ENCODE measurements around the gene NRAP.
"Not testable (repeated sequence)": the region's sequence is repeated elsewhere in the genome, so short reads cannot be mapped to it uniquely, and the experiment has no call there.

Gene NRAP

GRCh38 chr10:113657544-113657943, 6.3 kb downstream of the NRAP start:
- ChIA-PET POLR2A (no interaction called here), CTCF (interaction anchor here (0.8 to 0.9 kb wide), 2 partner anchors 18 to 22 kb away, joined by 3 to 5 read pairs; no protein-coding TSS in a partner anchor)
- DNase-seq (ENCODE audit: extremely low spot score): no peak
- no peak for TF ChIP-seq CTCF (IDR thresholded peaks at IDR 0.05; ENCODE audit: control extremely low read depth, extremely low read depth, low read depth, missing control alignments)

- no peak for DNase-seq (ENCODE audit: extremely low spot score)
- ChIA-PET POLR2A (no interaction called here), CTCF (interaction anchor here (0.8 to 0.9 kb wide), 2 partner anchors 17 to 22 kb away, joined by 3 to 5 read pairs; no protein-coding TSS in a partner anchor)
These were observed 6.9 kb downstream of the NRAP start for GRCh38 chr10:113656896-113657295.

GRCh38 chr10:113652456-113652855, 11.4 kb downstream of the NRAP start:
- DNase-seq (ENCODE audit: extremely low spot score); POLR2A ChIA-PET: not testable (repeated sequence)
- CTCF ChIA-PET: interaction anchor here (1.4 to 1.6 kb wide), 2 partner anchors 15 to 37 kb away, joined by 3 read pairs; no protein-coding TSS in a partner anchor

More at GRCh38 chr10:113656896-113657295, 6.9 kb downstream of the NRAP start:
- TF ChIP-seq CTCF (IDR thresholded peaks at IDR 0.05; ENCODE audit: control extremely low read depth, extremely low read depth, low read depth, missing control alignments): no peak

GRCh38 chr10:113651898-113652297, 11.9 kb downstream of the NRAP start:
- DNase-seq (ENCODE audit: extremely low spot score): no peak
- ChIA-PET CTCF (interaction anchor here (1.4 to 1.6 kb wide), 2 partner anchors 15 to 36 kb away, joined by 3 read pairs; no protein-coding TSS in a partner anchor), POLR2A (no interaction called here)
- TF ChIP-seq CTCF (IDR thresholded peaks at IDR 0.05; ENCODE audit: control extremely low read depth, extremely low read depth, low read depth, missing control alignments): no peak

GRCh38 chr10:113651021-113651420, 12.8 kb downstream of the NRAP start:
- ChIA-PET POLR2A (no interaction called here), CTCF (interaction anchor here (1.4 kb wide), 1 partner anchor 16 kb away, joined by 3 read pairs; no protein-coding TSS in a partner anchor)
- DNase-seq (ENCODE audit: extremely low spot score): no peak
- no peak for TF ChIP-seq CTCF (IDR thresholded peaks at IDR 0.05; ENCODE audit: control extremely low read depth, extremely low read depth, low read depth, missing control alignments)

GRCh38 chr10:113650172-113650571, 13.7 kb downstream of the NRAP start:
- no peak for TF ChIP-seq CTCF (IDR thresholded peaks at IDR 0.05; ENCODE audit: control extremely low read depth, extremely low read depth, low read depth, missing control alignments)
- ChIA-PET CTCF (no interaction called here), POLR2A (no interaction called here)
- no peak for DNase-seq (ENCODE audit: extremely low spot score)

- ChIA-PET POLR2A (no interaction called here), CTCF (interaction anchor here (1.7 kb wide), 1 partner anchor 122 kb away, joined by 4 read pairs; no protein-coding TSS in a partner anchor)
- DNase-seq (ENCODE audit: extremely low spot score): no peak
- TF ChIP-seq CTCF (IDR thresholded peaks at IDR 0.05; ENCODE audit: control extremely low read depth, extremely low read depth, low read depth, missing control alignments): no peak
These were observed 15.4 kb downstream of the NRAP start for GRCh38 chr10:113648478-113648877.

Measured in GM10248 (cell line).